HG03095 (cell line): ENCODE data around the gene OPHN1.

ENCODE experiments used
- ATAC-seq: cut with Tn5 transposase; IDR thresholded peaks from one replicate; pipeline ENCODE4 v1.9.1; 2021; ENCODE audit warnings: moderate library complexity; ENCODE audit not compliant: unreplicated experiment

OPHN1 gene

GRCh38 chrX:68183612-68184214 is 249.6 kb downstream of the OPHN1 start:
- no peak for ATAC-seq

DNA sequence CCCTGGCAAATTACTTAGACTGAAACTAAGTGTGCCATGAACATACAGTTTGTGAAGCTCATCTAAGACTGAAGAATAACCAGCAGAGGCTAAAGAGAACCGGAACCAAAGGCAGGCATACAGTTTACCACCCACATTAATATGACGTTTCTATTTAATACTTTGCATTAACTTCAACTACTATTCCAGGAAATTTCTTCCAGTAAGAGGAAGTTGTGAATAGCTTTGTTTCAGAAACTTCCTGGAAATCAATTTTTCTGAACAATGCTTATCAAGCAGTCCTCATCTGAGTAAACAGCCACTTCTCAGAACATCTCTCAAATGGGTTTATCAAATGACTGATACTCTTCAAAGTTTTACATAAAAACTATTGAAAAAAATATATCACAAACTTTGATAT is 252.7 kb downstream of the OPHN1 start:
- no peak for ATAC-seq

GRCh38 chrX:68179355-68179754 is 253.9 kb downstream of the OPHN1 start:
- no peak for ATAC-seq

GRCh38 chrX:68177542-68177941 is 255.8 kb downstream of the OPHN1 start:
- no peak for ATAC-seq

DNA sequence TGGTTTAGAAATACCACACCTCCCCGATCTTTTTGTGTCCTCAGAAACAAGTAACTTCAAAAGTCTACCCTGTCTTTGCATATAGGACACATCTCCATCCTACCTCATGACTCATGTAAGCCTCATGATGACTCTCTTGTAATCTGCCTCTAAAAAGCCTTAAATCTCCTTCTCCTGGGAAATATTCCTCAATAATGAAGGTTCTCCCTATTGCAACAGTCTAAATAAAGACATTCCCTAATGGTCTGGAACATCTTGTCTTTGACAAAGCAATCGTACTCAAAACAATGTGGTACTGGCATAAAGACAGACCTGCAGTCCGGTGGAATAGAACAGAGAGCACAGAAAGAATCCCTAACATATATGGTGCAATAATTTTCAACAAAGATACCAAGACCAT is 257.7 kb downstream of the OPHN1 start:
- ATAC-seq, result no peak

- no peak for ATAC-seq
Observed at GRCh38 chrX:68163441-68163840, 269.9 kb downstream of the OPHN1 start.

DNA sequence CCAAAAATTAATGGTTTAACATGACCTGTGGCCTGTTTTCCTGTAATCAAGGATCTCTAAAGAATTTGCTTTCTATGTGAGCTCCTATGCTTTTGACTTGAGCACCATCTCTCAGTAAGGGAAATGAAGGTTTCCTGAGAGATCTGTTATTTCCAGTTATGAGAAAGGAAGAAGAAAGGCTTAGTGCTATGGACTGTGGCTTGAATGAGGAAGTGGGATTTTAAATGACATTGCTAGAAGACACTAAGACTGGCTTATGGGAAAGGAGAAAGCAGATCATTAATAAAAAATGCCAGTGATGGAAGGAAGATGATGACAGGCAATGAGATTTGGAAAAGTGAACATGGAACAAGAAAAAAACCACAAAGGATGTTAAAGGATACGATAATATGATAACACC is 285.4 kb downstream of the OPHN1 start:
- ATAC-seq, result no peak

- no peak for ATAC-seq
Observed at GRCh38 chrX:68146054-68146453, 287.2 kb downstream of the OPHN1 start.

GRCh38 chrX:68139791-68140190 is 293.5 kb downstream of the OPHN1 start:
- no peak for ATAC-seq

DNA sequence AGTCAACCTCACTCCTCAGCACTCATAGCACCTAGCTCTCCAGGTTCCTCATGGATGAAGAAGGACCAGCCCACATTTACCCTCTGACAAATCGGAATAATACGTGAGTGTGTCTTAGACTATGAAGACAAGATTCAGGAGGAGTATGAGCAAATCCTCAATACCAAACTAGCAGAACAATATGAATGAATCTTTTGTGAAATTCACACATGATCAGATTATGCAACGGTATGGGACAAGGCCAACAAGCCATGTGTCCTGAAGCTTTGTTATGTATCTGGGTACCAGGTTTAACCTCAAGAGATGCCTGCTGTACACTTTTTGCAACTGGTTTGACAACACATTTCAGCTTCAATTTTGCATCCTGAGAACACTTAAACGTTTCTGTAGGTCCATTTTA is 300.1 kb downstream of the OPHN1 start:
- no peak for ATAC-seq

GRCh38 chrX:68132749-68133148 is 300.5 kb downstream of the OPHN1 start:
- no peak for ATAC-seq

DNA sequence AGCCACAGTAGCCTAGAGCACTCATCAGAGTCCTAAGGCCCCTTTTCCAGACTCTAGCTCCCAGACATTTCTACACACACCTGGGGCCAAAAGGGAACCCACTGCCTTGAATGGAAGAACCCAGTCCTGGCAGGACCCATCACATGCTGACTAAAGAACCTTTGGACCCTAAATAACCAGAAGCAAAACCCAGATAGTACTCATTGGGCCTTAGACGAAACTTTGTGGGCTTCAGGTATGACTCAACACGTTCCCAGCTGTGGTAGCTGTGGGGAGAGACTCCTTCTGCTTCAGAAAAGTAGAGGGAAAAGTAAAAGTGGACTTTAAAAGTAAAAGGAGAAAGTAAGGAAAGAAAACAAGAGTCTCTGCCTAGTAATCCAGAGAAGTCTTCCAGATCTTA is 311.5 kb downstream of the OPHN1 start:
- no peak for ATAC-seq

DNA sequence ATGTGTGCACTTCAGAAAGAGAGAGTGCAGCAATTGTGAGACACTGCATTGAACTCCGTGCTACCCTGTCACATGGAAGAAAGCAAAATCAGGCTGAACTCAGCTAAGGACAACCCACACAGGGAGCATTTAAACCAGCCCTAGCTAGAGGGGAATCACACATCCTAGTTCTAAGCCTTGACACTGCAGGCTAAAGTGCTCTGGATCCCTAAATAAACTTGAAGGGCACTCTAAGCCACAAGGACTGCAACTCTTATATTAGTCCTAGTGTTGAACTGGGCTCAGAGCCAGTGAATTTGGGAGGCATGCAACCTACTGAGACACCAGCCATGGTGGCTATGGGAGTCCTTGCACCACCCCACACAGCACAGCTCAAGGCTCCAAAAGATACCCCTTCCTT is 311.9 kb downstream of the OPHN1 start:
- no peak for ATAC-seq

DNA sequence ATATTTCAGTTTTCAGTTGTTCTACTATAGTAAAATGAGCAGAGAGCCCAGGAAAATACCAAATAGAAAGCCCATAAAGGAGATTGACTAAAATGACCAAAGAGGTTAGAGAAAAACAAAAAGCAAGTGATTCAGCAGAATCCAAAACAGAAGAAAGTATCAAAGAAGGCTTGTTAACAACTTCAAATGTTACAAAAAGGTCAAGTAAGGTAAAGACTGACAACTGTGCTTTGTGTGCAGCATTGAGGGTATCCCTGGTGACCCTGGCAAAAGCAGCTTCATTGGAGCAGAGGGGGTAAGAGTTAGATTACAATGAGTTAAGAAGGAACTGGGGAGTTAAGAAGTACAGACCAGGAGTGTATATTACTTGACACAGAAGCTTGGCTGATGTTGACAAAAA is 317.9 kb downstream of the OPHN1 start:
- no peak for ATAC-seq

GRCh38 chrX:68114573-68115129 is 318.6 kb downstream of the OPHN1 start:
- no peak for ATAC-seq

- no peak for ATAC-seq
Observed at GRCh38 chrX:68113837-68114572, 319.3 kb downstream of the OPHN1 start.

GRCh38 chrX:68112321-68112720 is 321.0 kb downstream of the OPHN1 start:
- no peak for ATAC-seq

- ATAC-seq, result no peak
Observed at GRCh38 chrX:68109162-68109561, 324.1 kb downstream of the OPHN1 start.

DNA sequence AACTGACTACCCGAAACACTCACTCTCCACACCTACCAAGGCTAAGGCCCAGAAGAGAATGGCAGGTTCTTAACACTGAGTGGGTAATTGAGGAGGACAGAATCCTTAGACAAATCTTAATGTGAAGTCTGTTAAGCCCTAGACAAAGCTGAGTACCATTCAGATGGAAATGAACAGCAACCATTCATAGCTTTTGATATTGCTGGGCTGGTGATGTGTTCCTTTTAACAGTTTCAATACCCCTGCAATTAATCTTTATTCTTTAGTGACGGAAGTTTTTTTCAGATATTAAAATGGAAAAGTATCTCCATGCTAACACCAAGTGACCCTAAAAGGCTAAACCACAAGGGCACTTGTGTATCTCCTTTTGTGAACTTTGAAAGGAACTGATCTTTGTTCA is 334.9 kb downstream of the OPHN1 start:
- ATAC-seq, result no peak

- no peak for ATAC-seq
Observed at GRCh38 chrX:68090266-68090665, 343.0 kb downstream of the OPHN1 start.

- no peak for ATAC-seq
Observed at GRCh38 chrX:68087526-68087925, 345.8 kb downstream of the OPHN1 start.

GRCh38 chrX:68086709-68087108 is 346.6 kb downstream of the OPHN1 start:
- ATAC-seq, result no peak

DNA sequence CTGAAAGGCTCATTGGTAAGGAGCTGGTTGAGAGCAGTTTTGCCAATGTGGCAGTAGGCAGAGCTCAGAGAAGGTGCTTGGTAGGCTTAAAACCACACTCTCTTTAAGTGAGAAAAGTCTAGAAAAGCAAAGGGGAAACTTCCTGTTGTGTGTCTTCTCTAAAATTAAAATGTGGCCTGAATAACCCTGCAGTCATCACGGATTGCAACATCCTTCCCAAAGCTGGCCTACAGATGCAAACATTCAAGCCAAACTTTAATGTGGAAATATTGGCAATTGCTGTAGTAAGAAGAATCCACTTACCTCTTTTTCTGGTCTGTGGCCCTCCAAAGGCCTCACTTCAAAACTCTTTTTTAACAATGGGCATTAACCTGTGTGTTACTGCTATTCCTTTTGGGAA is 348.5 kb downstream of the OPHN1 start:
- no peak for ATAC-seq
